Eye (tissue), 1 donor: ENCODE results near the gene PDGFA.

Experiments used
- DNase-seq: peaks from one replicate; pipeline ENCODE4 v3.0.0-alpha.2; 2015

Gene PDGFA

GRCh38 chr7:500521-501420 is 18.9 kb downstream of the PDGFA start:
- DNase-seq = no peak

DNA sequence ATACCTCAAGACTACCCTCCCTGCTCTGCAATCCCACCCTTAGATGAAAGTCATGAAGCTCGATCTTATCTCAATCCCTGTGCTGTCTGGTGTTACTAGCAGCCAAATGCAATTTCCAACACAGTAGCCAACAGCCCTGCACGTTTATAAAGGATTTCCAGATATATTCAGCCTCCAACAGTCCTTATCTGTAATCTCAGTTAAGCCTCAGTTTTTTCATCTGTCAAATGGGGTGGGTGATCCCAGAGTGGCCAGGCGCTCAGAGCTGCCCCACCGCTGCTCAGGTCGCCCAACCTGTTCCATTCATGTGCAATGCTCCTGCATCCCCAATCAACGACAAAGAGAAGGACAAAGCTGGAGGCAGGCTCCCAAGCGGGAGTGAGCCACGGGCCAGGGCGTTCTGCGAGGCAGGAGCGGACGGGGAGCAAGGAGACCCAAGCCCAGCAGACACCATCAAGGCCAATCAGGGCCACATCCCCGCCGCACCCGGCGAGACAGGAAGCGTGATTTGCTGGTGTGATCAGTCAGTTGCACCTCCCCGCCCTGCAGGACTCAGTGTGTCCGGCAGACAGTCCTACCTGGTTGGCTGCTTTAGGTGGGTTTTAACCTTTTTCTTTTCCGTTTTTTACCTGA is 19.7 kb downstream of the PDGFA start:
- DNase-seq = no peak

GRCh38 chr7:498678-499641 is 20.7 kb downstream of the PDGFA start:
- no peak for DNase-seq

- no peak for DNase-seq
These were observed 21.5 kb downstream of the PDGFA start for GRCh38 chr7:497946-498655.

- DNase-seq = no peak
These were observed 22.3 kb downstream of the PDGFA start for GRCh38 chr7:497346-497745.

- DNase-seq = no peak
These were observed 22.9 kb downstream of the PDGFA start for GRCh38 chr7:496528-497295.

DNA sequence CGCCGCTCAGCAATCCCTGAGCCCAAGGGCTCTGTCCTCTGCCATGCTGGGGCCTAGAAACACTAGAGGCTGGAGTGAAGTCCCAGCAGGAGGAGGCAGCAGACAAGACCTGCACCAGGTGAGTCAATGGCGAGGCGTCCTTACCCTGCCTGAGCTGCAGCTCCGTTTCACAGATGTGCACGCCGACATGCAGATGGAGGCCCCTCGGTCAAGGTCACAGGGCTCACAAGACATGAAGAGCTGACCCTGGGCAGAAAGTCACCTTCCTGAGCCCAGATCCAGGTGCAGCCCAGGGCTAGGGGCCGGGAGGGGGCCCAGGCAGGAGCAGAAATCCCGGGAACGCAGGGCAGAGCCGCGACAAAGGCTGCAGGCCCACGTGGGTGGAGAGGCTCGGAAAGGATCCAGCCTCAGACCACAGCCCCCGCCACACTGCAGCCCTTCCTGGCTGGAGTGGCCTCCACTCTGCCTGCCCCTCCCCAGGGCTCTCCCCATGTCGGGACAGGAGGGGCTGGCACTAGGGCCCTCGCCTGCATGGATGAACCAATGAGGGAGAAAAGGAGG is 23.8 kb downstream of the PDGFA start:
- DNase-seq = no peak

GRCh38 chr7:495326-495725 is 24.3 kb downstream of the PDGFA start:
- no peak for DNase-seq

DNA sequence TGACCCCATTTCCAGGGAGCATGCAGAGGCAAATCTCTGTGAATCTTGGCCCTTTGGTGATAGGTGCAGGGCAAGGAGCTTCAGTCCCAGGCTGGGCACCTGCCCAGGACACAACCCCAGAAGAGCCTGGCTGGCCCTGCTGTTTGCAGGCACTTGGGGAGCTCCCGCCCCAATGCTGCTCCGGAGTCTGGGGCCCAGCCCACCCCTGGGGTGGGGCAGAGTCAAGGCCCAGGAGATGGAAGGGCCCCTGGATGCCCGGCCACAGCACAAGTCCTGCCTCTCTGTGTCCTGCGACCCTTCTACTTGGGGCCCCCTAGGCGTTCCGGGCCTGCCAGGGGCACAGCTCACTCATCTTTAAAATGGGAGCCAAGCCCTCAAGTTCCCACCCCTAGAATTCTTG is 24.7 kb downstream of the PDGFA start:
- DNase-seq = no peak

- DNase-seq = no peak
These were observed 25.4 kb downstream of the PDGFA start for GRCh38 chr7:494259-494687.

GRCh38 chr7:493661-494251 is 25.9 kb downstream of the PDGFA start:
- DNase-seq = no peak

GRCh38 chr7:492714-493065 is 27.0 kb downstream of the PDGFA start:
- DNase-seq = no peak

GRCh38 chr7:491958-492713 is 27.5 kb downstream of the PDGFA start:
- no peak for DNase-seq

DNA sequence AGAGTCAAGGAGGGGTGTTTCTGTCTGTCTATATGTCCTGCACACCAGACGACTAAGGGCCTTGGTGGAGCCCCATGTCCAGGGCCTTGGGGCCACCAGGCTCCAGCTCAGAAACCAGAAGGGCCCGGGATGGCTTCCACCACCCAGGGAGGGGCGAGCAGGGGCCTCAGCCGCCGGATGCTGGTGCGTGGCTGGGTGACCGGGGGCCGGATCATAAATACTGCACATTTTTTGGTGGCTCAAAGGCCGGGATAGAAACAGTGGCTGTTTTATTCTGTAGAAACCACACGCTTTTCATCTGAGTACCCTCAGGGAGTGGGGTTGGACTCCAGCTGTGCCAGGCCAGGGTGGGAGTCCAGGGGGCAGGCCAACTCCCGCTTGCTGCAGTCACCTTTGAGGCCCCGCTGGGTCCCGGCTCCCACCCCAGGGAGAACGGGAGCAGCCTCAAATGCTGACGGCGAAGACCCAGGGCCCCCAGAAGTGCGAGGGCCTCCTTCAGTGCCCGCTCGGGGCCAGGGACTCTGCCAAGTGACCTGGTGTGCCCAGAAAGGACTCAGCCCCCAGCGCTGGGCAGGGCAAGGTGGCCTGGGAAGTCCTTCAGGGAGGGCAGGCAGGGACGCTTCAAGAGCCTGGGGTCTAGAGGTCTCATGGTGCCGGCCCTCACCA is 28.2 kb downstream of the PDGFA start:
- DNase-seq = no peak

- DNase-seq = no peak
These were observed 29.0 kb downstream of the PDGFA start for GRCh38 chr7:490461-491291.

DNA sequence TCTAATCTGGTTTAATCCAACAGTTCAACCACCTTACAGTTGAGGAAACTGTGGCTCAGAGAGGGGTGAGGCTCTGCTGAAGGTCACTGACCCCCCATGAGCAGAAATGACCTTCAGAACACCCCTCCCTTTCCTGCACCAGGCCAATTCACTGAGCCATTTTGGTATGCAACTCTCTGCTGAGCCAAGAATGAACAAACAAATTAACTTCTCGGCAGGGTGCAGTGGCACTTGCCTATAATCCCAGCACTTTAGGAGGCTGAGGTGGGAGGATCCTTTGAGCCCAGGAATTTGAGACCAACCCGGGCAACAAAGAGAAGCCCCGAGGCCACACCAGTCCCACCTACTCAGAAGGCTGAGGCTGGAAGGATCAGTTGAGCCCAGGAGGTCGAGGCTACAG is 29.8 kb downstream of the PDGFA start:
- no peak for DNase-seq

DNA sequence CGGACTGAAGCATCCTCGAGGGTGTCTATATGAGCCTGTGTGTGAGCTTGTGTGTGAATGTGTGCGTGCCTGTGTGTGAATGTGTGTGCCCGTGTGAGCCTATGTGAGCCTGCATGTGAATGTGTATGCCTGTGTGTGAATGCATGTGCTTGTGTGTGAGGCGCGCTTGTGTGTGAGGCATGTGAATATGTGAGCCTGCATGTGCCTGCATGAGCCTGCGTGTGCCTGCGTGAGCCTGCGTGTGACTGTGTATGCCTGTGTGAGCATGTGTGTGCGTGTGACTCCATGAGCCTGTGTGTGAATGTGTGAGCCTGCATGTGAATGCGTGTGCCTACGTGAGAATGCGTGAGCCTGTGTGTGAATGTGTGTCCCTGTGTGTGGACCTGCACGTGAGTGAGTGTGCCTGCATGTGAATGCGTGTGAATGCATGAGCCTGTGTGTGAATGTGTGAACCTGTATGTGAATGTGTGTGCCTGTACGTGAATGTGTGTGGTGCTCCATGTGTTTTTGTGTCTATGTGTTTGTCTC is 33.4 kb downstream of the PDGFA start:
- DNase-seq = no peak
